HG02970 (cell line): Measurements from ENCODE around the gene HLTF.
"Not testable (repeated sequence)": the region's sequence is repeated elsewhere in the genome, so short reads cannot be mapped to it uniquely, and the experiment has no call there.

ENCODE experiments used
- ATAC-seq: cut with Tn5 transposase; IDR thresholded peaks from one replicate; pipeline ENCODE4 v1.9.1; 2021; ENCODE audit warnings: mild to moderate bottlenecking, moderate library complexity, moderate number of reproducible peaks; ENCODE audit not compliant: unreplicated experiment, low FRiP score

The HLTF gene

GRCh38 chr3:148997623-148998022 lies 88.7 kb downstream of the HLTF start:
- no peak for ATAC-seq

- no peak for ATAC-seq
These were observed 93.6 kb downstream of the HLTF start for GRCh38 chr3:148992635-148993255.

GRCh38 chr3:148992027-148992634 lies 94.2 kb downstream of the HLTF start:
- ATAC-seq = peak; percentile 14

DNA sequence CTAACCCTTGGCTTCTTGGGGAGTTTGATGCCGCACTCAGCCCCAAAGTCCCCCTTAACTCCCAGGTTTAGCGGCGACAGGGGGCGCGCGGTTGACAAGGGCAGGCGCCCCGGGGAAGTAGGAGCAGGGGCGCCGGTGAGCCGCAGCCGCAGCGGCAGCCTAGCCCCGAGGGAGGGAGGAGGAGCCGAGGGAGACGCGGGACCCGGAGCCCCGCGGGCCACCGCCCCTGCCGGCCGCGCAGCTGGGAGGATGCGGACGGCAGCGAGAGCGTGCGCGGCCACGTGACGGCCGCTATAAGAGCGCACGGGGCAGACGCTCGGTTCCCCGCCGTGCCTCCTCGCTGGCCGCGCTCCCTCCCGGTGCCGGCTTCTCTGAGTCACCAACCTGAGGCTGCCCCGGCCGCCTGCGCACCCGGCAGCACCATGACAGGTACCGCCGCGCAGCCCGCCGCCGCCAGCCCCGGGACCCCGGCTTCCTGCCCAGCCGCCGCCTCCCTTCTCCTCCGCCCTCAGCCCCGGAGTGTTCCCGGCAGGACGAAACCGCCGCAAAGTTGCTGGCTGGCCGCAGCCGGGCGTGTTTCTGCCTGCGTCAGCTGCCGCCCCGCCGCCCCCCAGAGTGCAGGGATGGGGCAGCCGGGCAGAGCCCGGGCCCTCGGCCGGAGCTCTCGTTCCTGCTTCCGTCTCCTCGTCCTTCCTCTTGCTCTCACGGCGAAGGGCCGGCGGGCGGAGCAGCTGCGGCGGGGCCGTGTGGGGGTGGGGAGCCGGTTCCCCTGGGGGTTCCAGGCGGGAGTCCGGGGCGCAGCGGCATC lies 94.9 kb downstream of the HLTF start, which contains the start of gene GYG1:
Gene GYG1, plus strand, starts transcription at position 322 of the 808 bp plus-strand sequence. Its CDS starts 101 bp downstream, at position 423.
- peak; percentile 88 for ATAC-seq

DNA sequence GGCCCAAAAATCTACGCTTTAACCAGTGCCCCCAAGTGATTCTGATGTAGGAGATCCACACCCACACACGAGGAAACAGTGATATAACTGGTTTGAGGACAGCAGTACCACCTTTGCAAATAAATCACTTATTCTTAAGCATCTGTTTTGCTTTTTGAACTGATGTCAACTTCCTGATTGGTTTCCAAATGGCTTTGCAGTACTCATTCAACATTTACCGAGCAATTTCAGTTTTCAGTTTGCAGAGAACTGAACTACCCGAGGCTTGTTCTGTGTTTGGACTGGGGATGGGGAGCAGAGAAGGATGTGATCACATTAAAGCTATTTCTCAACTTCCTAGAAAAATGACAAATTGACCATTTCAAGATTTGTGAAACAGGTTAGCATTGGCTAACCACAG lies 96.1 kb downstream of the HLTF start:
- ATAC-seq = no peak

DNA sequence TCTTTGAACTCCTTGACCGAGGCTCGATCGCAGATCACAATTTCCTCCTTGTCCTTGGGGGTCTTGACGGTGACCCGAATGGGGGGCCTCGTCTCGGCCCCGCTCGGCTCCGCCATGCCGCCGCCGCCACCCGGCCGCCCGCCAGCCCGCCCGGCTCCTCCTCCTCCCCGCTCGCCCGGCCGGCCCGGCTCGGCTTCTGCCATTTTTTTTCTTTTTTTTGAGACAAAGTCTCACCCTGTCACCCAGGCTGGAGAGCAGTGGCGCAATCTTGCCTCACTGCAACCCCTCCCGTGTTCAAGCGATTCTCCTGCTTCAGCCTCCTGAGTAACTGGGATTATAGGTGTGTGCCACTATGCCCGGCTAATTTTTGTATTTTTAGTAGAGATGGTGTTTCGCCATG lies 98.8 kb downstream of the HLTF start:
- not testable (repeated sequence) for ATAC-seq

DNA sequence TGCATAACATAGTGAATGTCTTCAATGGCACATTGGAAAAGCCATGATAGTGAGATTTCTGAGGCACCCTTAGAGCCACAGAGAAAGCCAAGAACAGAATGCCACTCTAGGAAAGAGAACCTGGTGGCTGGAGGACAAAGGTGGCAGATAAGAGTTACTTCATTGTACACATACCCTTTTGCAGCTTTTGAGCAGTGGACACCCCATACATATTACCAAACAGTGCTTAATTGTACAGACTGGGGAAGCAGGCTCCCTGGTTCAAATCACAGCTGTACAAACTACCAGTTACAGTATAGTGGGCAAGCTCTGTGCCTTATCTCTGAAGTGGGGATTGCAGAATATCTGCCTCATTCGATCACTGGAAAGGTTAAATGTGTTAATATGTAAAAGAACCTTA lies 105.1 kb downstream of the HLTF start:
- no peak for ATAC-seq
